NCI-H1694 (cell line): ENCODE data around the gene XPR1.
"Not testable (repeated sequence)": the region's sequence is repeated elsewhere in the genome, so short reads cannot be mapped to it uniquely, and the experiment has no call there.

ENCODE experiments used
- DNase-seq: peaks from one replicate; lab custom pipeline; 2025; lab: John Stamatoyannopoulos, UW

The XPR1 gene

DNA sequence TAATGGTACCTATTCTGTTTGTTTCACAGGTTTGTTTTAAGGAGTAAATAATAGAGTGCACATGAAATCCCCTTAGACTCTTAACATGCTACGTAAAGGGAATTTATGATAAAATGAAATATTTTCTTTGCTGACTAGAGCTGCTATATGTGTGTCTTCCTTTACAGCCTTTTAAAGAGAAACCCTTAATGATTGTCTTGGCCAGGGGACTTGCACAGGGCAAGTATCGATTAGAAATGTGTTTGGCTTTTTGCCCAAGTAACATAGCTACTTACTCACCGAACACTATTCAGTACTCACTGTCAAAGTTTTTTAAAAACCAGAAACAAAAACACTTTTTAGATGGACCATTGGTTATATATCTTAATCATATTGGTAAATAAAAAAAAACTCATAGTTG is 209.6 kb downstream of the XPR1 start:
- no peak for DNase-seq

DNA sequence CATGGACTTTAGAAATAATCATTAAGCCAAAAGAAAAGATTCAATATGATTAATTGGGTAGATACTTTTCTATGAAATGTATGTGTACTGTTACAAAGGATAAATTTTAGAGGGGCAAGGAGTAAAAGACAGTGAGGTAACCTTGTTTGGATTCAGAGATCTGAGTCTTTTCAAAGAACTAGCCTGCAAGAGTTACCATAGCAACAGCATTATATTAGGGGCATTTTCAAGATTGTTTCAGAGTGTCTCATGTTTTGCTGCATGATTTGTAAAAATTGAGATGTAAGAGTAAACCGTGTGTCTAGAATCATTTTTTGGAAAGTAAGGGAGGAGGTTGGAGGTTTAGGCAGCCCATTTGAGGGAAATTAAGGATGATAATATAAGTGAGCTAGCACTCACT is 210.2 kb downstream of the XPR1 start:
- DNase-seq, result no peak

DNA sequence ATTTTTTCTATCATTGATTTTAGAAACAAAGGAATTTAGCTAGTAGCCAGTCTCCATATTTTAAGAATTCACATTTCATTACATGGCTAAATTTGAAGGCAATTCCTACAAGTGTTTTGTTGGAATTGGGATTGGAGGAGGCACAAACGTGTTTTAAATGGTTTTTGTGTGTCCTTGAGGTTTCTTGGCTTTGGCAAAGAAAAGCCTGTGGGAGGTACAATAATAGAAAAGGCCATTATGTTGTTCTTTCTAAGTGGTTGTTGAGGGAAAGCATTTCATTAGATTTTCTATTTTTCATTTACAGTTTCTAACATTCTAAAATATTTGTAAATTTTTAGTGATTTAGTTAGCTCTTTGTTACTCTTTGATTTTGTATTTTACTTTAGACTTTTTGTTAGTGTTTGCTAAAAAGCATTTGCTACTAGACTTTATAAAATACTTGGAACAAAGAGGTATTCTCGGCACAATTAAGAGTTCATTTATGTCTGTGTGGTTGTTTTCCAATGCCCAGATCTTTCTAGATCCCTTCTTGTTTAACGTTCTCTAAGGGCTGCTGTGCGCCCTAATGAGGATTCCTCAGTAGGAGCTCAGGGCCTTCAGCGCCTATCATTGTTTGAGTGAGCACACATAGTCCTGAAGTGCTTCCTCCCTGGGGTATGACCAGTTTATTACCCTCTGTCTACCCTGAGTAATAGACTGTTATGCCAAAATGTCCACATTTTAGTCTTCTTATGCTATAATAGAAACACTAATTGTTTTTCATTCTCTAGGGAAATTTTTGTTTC is 210.9 kb downstream of the XPR1 start:
- no peak for DNase-seq

- DNase-seq, result no peak
Observed at GRCh38 chr1:180845352-180845751, 213.5 kb downstream of the XPR1 start.

DNA sequence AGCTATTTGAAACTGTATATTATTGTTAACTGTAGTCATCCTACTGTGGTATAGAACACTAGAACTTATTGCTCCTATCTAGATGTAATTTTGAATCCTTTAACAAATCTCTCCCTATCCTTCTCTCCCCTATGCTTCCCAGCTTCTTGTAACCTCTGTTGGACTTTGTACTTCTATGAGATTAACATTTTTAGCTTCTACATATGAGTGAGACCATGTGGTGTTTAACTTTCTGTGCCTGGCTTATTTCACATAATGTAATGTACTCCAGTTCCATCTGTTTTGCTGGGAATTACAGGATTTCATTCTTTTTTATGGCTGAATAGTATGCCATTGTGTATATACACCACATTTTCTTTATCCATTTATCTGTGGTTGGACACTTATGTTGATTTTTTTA is 216.4 kb downstream of the XPR1 start:
- DNase-seq, result no peak

DNA sequence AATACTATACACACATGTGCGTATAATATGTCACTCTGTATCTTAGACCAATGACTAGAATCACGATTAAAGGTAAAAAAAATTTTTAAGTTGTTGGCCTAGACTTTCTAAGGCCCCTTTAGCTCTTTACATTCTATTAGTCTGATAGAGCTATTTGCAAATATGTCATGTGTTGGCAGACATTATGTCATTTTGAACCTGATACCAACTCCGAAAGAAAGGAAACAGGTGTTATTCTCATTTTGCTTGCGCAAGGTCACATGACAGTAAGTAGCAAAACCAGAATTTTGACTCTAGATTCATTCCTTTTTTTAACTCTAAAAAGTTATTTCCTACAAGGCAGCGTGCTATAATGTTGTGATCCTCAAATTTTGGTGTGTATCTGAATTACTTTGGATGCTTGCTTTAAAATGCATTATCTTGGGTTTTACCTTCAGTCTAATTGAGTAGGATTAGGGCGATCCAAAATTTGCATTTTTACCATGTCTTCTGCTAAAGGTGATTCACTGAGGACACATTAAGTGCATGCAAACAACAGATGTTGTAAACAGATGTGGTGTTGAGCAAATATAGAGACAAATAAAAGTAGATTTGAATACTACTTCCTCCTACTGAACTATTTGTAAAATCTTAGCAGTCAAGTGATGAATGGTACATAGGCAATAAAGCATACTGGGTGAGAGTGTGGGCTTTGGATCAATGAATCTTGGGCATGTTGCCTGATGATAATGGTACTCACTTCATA is 217.4 kb downstream of the XPR1 start:
- DNase-seq, result no peak

DNA sequence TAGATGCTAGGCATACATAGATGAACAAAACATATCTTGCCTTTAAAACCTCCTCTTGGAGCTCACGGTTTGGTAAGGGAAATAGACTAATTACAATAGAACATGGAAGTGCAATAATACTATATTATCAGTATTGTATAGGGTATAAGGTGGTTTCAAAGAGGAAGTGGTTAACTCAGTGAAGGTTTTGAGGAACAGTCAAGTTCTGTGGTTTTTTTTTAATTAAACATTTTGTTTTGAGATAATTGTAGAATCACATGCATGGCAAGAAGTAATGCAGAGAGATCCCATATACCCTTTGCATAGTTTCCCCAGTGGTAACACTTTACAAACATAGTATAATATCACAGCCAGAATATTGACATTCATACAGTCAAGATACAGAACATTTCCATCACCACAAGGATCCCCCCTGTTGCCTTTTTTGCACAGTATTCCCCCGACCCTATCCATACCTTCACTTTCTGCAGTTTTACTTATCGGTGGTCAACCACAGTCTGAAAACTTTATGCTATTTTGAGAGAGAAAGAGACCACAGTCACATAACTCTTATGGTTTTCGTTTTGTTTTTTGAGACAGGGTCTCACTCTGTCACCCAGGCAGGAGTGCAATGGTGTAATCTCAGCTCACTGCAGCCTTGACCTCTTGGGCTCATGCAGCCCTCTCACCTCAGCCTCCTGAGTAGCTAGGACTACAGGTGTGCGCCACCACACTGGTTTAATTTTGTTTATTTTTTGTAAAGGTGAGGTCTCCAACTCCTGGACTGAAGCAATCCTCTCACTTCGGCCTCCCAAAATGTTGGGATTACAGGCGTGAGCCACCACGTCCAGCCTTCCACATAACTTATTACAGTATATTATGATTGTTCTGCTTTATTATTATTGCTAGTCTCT is 220.4 kb downstream of the XPR1 start:
- DNase-seq, result no peak

DNA sequence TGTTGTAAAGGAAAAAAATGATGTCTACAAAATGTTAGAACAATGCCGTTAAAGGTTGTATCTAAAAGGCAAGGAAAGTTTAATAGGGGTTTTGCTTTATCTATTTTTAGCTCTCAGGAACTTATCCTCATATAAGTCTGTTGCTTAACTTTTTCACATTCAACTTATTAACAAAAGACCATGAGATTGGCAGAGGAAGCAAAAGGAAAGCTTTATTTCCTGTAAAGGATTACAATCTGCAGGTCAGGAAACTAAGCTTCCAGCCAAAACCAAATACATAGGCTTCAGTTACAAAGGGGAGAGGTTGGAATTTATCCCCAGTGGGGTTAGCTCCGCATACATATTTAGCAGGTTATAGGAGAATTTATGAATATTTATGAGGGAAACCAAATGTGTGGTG is 222.2 kb downstream of the XPR1 start:
- DNase-seq, result no peak

GRCh38 chr1:180854456-180854855 is 222.6 kb downstream of the XPR1 start:
- DNase-seq, result no peak

- DNase-seq, result not testable (repeated sequence)
Observed at GRCh38 chr1:180857947-180858725, 226.3 kb downstream of the XPR1 start.

- DNase-seq, result no peak
Observed at GRCh38 chr1:180859306-180859705, 227.5 kb downstream of the XPR1 start.

DNA sequence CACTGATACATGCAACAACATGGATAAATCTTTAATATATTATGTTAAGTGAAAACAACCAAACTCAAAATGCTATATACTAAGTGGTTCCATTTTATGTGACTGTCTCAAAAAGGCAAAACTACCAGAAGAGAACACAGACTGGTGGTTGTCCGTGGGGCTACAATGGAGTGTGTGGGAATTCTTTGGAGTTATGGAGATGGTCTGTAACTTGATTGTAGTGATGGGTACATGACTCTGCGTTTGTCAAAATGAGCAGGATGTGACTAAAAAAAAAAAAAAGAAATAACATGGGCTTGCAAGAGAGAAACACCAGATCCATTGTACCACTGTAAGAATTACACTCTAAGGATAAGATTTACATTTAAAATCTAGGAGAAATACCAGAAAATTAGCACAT is 228.7 kb downstream of the XPR1 start:
- no peak for DNase-seq

- no peak for DNase-seq
Observed at GRCh38 chr1:180862305-180862704, 230.5 kb downstream of the XPR1 start.

- DNase-seq, result peak; percentile 58
Observed at GRCh38 chr1:180863158-180863775, 231.4 kb downstream of the XPR1 start.

GRCh38 chr1:180881806-180882509 is 250.1 kb downstream of the XPR1 start:
- peak; percentile 74 for DNase-seq

DNA sequence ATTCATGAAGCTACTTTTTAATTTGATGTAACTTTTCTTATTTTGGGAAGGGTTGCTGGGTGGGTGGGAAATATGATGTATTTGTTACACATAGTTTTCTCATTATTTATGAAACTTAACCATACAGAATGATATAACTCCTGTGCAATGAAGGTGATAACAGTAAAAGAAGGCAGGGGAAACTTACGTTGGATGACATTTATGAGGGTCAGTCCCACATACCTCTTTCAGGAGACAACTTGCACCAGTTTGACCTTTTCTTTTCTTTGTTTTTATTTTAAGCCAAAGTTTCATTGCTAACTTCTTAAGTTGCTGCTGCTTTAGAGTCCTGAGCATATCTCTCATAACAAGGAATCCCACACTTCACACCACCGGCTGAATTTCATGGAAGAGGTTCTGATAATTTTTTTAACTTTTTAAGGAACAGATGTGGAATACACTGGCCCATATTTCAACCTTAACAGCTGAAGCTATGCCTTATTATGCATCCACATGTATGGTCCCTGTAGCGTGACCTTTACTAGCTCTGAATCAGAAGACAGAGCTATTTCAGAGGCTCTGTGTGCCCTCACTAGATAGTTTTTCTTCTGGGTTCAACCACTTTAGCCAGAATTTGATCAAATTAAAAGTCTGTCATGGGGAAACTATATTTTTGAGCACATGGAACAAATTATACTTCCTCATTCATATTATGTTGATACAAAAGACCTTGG is 252.9 kb downstream of the XPR1 start:
- DNase-seq, result no peak

DNA sequence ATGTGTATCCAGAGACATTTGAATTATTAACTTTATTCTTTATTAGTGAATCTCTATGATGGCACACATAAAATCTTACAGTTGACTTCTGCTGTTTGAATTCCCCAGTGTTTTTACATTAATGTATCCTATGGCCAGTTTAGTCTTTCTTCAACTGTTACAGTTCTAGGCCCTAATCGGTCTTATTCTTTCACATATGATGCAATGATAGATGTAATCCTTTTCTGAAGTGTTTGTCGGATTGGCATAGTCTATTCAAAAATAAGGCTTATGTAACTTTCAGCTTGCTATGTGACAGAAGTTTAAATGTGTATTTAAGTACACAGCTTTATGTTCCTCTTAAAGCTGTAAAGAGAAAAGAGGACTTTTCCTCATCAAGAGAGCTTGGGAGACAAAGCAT is 254.5 kb downstream of the XPR1 start:
- DNase-seq, result no peak

- DNase-seq, result no peak
Observed at GRCh38 chr1:180887841-180888240, 256.0 kb downstream of the XPR1 start.

- no peak for DNase-seq
Observed at GRCh38 chr1:180888870-180889269, 257.0 kb downstream of the XPR1 start.

DNA sequence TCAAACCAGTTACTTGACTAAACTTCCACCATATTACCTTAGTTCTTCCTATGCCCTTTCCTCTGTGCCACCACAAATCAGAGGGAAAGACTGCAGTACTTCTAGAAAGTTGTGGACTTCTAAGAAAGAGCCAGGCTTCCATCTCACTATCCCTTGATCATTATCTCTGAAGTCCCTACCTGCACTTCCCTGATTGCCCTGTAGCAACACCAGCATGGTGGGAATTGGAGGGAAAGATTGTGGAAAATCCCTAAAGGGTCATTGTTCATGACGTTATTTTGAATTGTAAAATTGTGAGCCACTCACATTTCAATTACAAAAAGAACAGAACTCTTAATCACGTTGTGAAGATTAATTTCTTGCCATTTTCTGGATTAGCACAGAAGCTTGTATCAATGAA is 257.5 kb downstream of the XPR1 start:
- no peak for DNase-seq
